HL-60 (cell line): ENCODE data around the gene GOLGA6L7.

Experiments
- DNase-seq, 2 experiments: peaks; one replicate each; pipeline ENCODE4 v3.0.0-alpha.2; 2010 to 2020; ENCODE audit warnings: low read depth in 1 of 2, low spot score in 1 of 2
- H3K27ac ChIP-seq: fragments of 250-450 bp; sonication (Bioruptor Pico); replicated peaks from 2 replicates; pipeline ENCODE4 v1.5.1; 2020; ENCODE audit warnings: mild to moderate bottlenecking, moderate library complexity
- H3K27me3 ChIP-seq: fragments of 250-450 bp; sonication (Bioruptor Pico); 2 replicates; pipeline ENCODE4 v1.5.1; 2021; ENCODE audit warnings: mild to moderate bottlenecking, moderate library complexity; ENCODE audit not compliant: insufficient read depth, poor library complexity, severe bottlenecking
- H3K4me3 ChIP-seq: replicated peaks from 2 replicates; pipeline ENCODE4 v1.5.1; 2011; ENCODE audit warnings: mild to moderate bottlenecking, control low read depth, low read length; ENCODE audit not compliant: insufficient read depth
- GABPA ChIP-seq: IDR thresholded peaks from 2 replicates; pipeline ENCODE4 v1.6.1; 2012; ENCODE audit warnings: low read depth
- POLR2AphosphoS5 ChIP-seq: IDR thresholded peaks from 2 replicates; pipeline ENCODE4 v1.6.1; 2012; ENCODE audit warnings: low read depth
- REST ChIP-seq: IDR thresholded peaks from 2 replicates; pipeline ENCODE4 v1.6.1; 2012; ENCODE audit warnings: low read depth; ENCODE audit not compliant: insufficient replicate concordance
- SPI1 ChIP-seq: IDR thresholded peaks from 2 replicates; pipeline ENCODE4 v1.6.1; 2012; ENCODE audit warnings: low read depth, mild to moderate bottlenecking, borderline replicate concordance
- TF ChIP-seq, protein P1 (sequence below): IDR thresholded peaks from one replicate; pipeline ENCODE4 v1.5.1; 2011; ENCODE audit warnings: low read length, control low read depth, inconsistent platforms; ENCODE audit not compliant: insufficient read depth

Gene GOLGA6L7

GRCh38 chr15:28876131-28876844, 27.8 kb upstream of the GOLGA6L7 start:
- TF ChIP-seq, protein P1, sequence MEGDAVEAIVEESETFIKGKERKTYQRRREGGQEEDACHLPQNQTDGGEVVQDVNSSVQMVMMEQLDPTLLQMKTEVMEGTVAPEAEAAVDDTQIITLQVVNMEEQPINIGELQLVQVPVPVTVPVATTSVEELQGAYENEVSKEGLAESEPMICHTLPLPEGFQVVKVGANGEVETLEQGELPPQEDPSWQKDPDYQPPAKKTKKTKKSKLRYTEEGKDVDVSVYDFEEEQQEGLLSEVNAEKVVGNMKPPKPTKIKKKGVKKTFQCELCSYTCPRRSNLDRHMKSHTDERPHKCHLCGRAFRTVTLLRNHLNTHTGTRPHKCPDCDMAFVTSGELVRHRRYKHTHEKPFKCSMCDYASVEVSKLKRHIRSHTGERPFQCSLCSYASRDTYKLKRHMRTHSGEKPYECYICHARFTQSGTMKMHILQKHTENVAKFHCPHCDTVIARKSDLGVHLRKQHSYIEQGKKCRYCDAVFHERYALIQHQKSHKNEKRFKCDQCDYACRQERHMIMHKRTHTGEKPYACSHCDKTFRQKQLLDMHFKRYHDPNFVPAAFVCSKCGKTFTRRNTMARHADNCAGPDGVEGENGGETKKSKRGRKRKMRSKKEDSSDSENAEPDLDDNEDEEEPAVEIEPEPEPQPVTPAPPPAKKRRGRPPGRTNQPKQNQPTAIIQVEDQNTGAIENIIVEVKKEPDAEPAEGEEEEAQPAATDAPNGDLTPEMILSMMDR = no peak
- TF ChIP-seq SPI1 (no peak), REST (no peak), POLR2AphosphoS5 (no peak), GABPA (no peak)
- Histone ChIP-seq H3K27me3 (no peaks in the 10 kb centered on the region), H3K27ac (no peak overlapping the region), H3K4me3 (no peak overlapping the region)
- no peak for DNase-seq

DNA sequence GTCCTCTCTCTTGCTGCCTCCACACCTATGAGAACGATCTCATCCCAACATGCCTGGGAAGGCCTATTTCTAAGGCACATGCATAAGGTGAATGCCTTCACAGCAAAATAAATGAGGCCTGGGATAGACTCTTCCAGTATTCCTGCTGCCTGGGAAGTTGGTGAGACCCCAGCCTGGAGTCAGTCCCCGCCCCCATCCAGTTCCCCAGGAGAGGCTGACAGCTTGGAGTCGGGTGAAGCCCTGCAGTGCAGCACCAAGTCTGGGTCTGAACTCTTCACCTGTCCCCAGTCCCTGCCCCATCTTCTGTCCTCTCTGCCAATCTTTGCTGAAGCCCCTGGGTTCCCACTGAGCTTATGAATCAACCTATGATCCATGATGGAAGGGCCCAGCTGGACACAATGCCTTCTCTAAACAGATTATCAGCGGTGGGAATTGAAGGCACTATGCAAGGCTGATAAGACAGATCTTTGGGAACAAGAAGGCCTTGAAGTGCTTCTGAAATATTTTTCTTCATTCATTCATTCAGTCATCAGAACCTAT, 27.1 kb upstream of the GOLGA6L7 start:
- no peak overlapping the region for H3K27ac ChIP-seq
- TF ChIP-seq, protein P1 = no peak
- no peak for TF ChIP-seq POLR2AphosphoS5
- TF ChIP-seq GABPA = no peak
- no peak for TF ChIP-seq REST
- TF ChIP-seq SPI1 = no peak
- H3K4me3 ChIP-seq = no peak overlapping the region
- no peak for DNase-seq
- no peaks in the 10 kb centered on the region for H3K27me3 ChIP-seq

- no peak overlapping the region for H3K27ac ChIP-seq
- no peak overlapping the region for H3K4me3 ChIP-seq
Measured at GRCh38 chr15:28873585-28874190, 25.2 kb upstream of the GOLGA6L7 start.

More at GRCh38 chr15:28873585-28874190, 25.2 kb upstream of the GOLGA6L7 start:
- TF ChIP-seq SPI1 (no peak), REST (no peak), GABPA (no peak), POLR2AphosphoS5 (no peak)
- TF ChIP-seq, protein P1 = no peak
- H3K27me3 ChIP-seq = no peaks in the 10 kb centered on the region
- DNase-seq = no peak
